Measurements from ENCODE around the gene NEXMIF. TPM values are rescaled to one million over a fixed set of nuclear protein-coding genes. Genes with fewer than 3 reads are reported as not detected.

Gene NEXMIF
- total RNA-seq, 1 experiment from 2014 or later = 0.94 TPM

DNA sequence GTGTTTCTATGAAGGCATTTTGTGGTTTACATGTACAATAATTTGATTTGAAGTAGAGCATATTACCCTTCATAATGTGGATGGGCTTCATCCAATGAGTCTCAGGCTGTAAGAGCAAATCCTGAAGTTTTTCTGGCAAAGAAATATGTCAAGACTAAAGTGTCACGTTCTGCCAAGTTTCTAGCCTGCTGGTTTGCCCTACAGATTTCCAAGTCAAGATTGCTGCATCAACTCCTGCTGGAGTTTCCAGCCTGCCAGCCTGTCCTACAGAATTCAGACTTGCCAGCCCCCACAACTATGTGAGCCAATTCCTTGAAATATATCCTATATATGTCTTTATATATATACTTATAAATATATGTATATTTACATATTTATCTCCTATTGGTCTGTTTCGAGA lies 240.8 kb downstream of the NEXMIF start:
- no peak for DNase-seq
- H3K27me3 ChIP-seq (ENCODE audit: control insufficient read depth, insufficient read depth, low read length) = no peaks in the 10 kb centered on the region
- no peak overlapping the region for H3K4me3 ChIP-seq (ENCODE audit: insufficient read depth, low read depth, low read length)
- no peaks in the 10 kb centered on the region for H3K36me3 ChIP-seq (replicated peaks; ENCODE audit: control insufficient read depth, insufficient read depth, low read length)

Other genes starting within 250 kb of the NEXMIF start
- gene ABCB7, start 230.8 kb upstream of the NEXMIF start, total RNA-seq (2014; rRNA removed; shearing (Covaris generic)) = 30.6 and 45.2 TPM in 2 replicates

Measured in H7 (cell line).